PFSK-1 (cell line): ENCODE measurements around the gene IGF1R.

Experiments used
- SIN3A ChIP-seq: IDR thresholded peaks from 2 replicates; pipeline ENCODE4 v1.6.1; 2012; ENCODE audit warnings: mild to moderate bottlenecking, low read length, moderate library complexity, borderline replicate concordance; ENCODE audit not compliant: insufficient read depth
- TAF1 ChIP-seq: IDR thresholded peaks from 2 replicates; pipeline ENCODE4 v1.6.1; 2012; ENCODE audit warnings: low read length, control low read depth, borderline replicate concordance; ENCODE audit not compliant: insufficient read depth

DNA sequence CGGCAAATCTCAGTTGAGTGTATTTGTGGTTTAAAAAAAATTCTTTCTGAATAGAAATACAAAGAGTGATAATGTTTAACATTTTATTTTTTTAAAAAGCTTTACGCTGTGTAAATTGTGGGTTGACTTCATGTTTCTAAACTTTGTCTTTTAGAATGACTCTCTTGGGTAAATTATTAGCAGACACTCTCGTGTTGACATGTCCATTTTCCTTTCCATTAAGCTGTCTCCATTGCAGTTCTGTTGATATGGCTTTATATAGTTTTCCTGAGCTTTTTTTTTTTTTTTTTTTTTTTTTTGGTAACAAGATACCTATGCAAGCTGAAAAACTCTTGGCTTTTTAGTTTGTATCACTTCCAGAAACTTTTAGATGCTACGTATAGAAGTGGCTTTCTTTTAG lies 92.6 kb downstream of the IGF1R start:
- no peak for TF ChIP-seq SIN3A
- no peak for TF ChIP-seq TAF1
